ENCODE data around the gene PPP1R36.
"Not testable (repeated sequence)": the region's sequence is repeated elsewhere in the genome, so short reads cannot be mapped to it uniquely, and the experiment has no call there.

PPP1R36 gene

GRCh38 chr14:64520699-64521098, 29.1 kb upstream of the PPP1R36 start:
- no peak for DNase-seq

- no peak for DNase-seq
These were observed 27.0 kb upstream of the PPP1R36 start for GRCh38 chr14:64522591-64523355.

- DNase-seq = no peak
These were observed 24.4 kb upstream of the PPP1R36 start for GRCh38 chr14:64525354-64525753.

GRCh38 chr14:64531567-64531966, 18.2 kb upstream of the PPP1R36 start:
- no peak for DNase-seq

- no peak for DNase-seq
These were observed 13.1 kb upstream of the PPP1R36 start for GRCh38 chr14:64536488-64537245.

- peak; percentile 95 for DNase-seq
These were observed 9.3 kb upstream of the PPP1R36 start, which contains the start of gene HSPA2 for GRCh38 chr14:64540208-64541202. HSPA2 (plus strand) TSS chr14:64540741; CDS start chr14:64540850, 109 bp downstream.

GRCh38 chr14:64541261-64541971, 8.3 kb upstream of the PPP1R36 start:
- no peak for DNase-seq

- no peak for DNase-seq
These were observed 7.6 kb upstream of the PPP1R36 start for GRCh38 chr14:64541972-64542835.

GRCh38 chr14:64542836-64543201, 6.9 kb upstream of the PPP1R36 start:
- no peak for DNase-seq

- DNase-seq = no peak
These were observed 5.0 kb upstream of the PPP1R36 start for GRCh38 chr14:64544607-64545312.

- no peak for DNase-seq
These were observed 745 bp upstream of the PPP1R36 start for GRCh38 chr14:64549016-64549415.

GRCh38 chr14:64550621-64551333, 1.0 kb downstream of the PPP1R36 start:
- DNase-seq = no peak

GRCh38 chr14:64554556-64554955, 4.8 kb downstream of the PPP1R36 start:
- DNase-seq = no peak

- DNase-seq = no peak
These were observed 6.8 kb downstream of the PPP1R36 start for GRCh38 chr14:64556526-64556925.

GRCh38 chr14:64558216-64558615, 8.5 kb downstream of the PPP1R36 start:
- not testable (repeated sequence) for DNase-seq

- no peak for DNase-seq
These were observed 11.9 kb downstream of the PPP1R36 start for GRCh38 chr14:64561631-64562030.

- DNase-seq = no peak
These were observed 12.7 kb downstream of the PPP1R36 start for GRCh38 chr14:64562436-64562835.

- DNase-seq = no peak
These were observed 13.9 kb downstream of the PPP1R36 start for GRCh38 chr14:64563696-64564095.

GRCh38 chr14:64566651-64567122, 16.9 kb downstream of the PPP1R36 start:
- no peak for DNase-seq

GRCh38 chr14:64569138-64569631, 19.4 kb downstream of the PPP1R36 start:
- DNase-seq = no peak
